Activated gamma-delta T cell (primary cell): Measurements from ENCODE around the gene ADCY5.

Experiments
- DNase-seq: peaks from one replicate; lab custom pipeline; 2025; lab: John Stamatoyannopoulos, UW

The ADCY5 gene

GRCh38 chr3:123342631-123343080 lies 106.2 kb downstream of the ADCY5 start:
- DNase-seq = no peak

GRCh38 chr3:123341871-123342630 lies 106.8 kb downstream of the ADCY5 start:
- no peak for DNase-seq

DNA sequence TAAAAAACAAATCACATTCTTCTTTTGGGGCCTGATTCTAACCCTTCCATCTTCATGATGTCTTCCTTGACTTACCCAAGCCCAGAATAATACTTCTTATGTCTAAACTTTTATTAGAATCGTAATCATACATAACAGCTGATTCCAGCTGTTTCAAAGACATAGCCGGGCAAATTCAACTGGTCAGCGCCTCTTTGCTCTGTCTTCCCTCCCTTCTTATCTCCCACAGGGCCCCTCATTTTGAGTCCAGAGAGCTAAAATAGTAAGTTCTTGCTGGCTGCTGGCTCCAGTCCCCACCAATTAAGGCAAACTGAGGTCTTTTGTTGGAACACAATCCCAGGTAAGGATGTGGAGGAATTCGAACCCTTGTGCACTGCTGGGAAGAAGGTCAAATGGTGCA lies 108.6 kb downstream of the ADCY5 start:
- DNase-seq = no peak

DNA sequence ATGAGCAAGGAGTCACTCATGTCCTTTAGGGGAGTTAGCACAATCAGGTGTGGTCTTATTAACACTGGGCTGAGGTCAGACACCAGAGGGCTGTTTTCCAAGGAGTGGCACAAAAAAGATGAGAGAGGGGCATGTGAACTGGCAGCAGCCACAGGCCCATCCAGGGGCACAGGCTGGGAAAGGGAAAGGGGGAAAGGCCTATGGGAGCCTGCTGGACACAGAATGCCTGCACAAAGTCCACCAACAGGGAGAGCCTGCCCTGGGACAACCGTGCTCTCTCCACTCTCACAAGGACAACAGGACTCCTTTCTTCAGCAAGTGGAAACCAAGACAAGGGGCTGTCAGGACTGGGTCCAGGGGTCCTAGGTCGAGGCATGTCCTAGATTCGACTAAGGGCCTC lies 109.6 kb downstream of the ADCY5 start:
- DNase-seq = no peak

DNA sequence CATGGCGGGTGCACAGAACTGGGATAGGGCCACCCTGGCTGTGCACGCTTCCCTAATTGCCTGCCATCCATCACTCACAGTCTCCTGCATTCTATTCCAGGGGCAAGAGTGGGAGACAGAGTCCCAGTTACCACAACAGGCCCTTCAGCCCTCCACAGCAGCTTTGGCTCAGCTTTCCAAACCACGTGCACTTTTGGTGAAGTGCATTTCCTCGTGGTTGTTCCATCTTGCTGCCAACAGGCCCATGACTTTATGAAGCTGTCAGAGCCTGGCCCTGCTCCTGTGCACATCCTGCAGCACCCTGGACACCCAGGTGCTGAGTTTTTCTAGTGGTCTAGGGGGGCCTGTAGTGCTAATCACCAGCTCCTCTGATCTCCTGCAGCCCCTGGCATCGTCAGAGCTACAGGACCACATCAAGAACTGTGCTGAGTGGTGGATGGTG lies 110.2 kb downstream of the ADCY5 start:
- DNase-seq = no peak

DNA sequence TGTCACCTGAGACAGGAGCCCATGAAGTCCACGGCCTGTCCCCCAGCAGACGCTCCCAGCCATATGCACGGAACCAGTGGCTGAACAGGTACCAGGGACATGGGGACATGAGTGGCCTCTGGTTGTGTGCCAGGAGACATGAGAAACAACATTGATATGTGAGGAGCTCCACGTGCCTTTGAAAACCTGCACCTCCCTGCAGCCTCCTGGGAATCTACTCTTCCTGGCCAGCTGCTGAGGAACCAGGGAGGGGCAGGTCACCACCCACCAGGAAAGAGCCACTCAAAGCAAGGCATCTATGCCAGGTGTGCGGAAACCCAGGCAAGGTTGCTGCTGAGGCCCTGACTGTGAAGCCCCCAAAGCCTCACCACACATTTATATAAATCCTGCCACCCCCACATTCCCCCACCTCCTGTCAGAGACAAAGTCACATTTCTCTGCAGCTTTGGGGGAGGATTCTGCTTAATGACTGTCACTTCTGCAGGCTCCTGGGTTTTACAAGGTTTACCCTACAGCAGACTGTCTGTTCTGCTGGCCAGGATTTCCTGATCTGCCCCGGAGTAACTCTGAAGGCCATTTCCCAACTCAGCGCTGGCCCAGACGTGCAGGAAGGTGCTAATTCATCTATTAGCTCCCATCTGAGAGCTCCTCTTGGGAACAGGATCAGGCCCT lies 110.8 kb downstream of the ADCY5 start:
- DNase-seq = no peak

- DNase-seq = no peak
These were observed 111.7 kb downstream of the ADCY5 start for GRCh38 chr3:123337226-123337625.

DNA sequence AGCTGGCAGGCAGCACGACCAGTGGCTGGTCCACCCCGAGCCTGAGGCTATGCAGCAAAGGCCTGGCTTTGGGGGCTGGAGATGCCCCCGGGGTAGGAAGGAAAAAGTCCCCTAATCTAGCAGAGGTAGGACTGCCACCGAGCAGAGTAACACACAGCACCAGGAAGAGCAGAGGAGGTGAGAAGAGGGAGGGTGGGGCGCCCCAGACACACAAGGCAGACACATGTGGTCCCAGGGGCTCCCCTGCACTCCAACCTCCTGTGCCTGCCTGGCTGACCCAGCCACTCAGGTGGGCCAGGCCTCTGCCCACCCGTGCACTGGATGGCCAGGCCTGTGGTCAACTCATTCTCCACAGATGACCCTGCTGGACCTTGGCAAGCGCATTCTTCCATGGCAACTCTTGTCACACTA lies 112.4 kb downstream of the ADCY5 start:
- no peak for DNase-seq

DNA sequence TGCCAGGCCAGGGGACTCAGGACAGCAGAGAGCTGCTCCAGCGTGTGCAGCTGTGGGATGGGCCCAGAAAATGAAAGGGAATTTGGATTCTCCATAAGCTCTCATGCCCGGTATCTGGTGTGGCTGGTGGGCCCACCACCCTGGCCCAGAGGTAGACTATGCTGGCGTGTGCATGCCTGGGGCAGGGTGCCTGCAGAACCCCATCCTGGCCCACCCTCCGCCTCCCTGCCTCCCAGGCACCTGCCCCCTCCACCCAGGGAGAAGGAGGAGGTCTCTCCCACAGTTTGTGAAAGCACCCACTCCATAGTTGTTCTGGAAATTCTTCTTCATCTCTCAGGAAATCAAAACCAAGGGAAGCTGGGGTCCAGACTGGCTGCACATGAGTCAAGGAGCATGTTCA lies 112.9 kb downstream of the ADCY5 start:
- no peak for DNase-seq

- DNase-seq = no peak
These were observed 113.8 kb downstream of the ADCY5 start for GRCh38 chr3:123335007-123335670.

- DNase-seq = no peak
These were observed 114.8 kb downstream of the ADCY5 start for GRCh38 chr3:123334056-123334455.

- DNase-seq = no peak
These were observed 115.5 kb downstream of the ADCY5 start for GRCh38 chr3:123333401-123333800.

DNA sequence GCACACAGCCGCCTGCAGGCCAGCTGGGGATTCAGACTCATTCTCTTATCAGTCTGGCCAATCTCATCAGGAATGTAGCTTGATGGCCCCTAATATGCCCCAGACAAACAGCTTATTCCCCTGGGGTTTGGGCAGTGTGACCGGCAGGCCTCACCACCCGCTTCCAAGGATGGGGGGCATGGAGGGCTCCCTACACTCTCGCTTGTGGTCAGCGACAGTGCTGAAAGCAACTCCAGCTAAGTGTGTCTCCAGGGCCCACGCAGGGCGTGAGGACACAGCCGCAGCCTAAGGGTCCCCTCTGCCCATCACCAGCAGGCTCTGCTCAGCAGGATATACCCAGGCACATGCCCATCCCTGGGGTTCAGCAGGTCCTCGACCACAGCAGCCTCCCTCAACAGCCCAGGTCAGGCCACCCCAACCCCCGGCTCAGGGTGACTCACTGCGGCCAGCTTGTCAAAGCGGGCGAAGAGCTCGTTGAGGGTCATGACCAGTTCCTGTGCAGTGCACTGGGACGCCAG lies 116.7 kb downstream of the ADCY5 start:
- no peak for DNase-seq

DNA sequence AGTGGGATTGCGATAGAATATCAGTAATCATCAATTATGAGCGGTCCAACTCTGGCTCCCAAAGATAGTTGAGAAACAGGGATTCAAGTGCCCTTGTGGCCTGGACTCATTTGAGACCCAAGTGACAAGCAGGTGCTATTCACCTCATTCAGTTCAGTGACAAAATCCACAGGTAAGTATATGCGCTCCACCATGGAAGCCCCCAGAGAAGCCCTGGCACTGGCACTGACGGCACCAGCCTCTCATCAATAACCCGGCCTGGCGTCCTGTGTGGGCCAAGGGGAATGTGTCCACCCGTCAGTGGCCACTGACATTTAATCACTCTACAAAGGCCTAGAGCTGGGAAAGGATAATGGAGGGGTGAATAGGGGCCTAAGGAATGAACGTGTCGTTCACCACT lies 117.2 kb downstream of the ADCY5 start:
- no peak for DNase-seq

GRCh38 chr3:123331006-123331405 lies 117.9 kb downstream of the ADCY5 start:
- DNase-seq = no peak

DNA sequence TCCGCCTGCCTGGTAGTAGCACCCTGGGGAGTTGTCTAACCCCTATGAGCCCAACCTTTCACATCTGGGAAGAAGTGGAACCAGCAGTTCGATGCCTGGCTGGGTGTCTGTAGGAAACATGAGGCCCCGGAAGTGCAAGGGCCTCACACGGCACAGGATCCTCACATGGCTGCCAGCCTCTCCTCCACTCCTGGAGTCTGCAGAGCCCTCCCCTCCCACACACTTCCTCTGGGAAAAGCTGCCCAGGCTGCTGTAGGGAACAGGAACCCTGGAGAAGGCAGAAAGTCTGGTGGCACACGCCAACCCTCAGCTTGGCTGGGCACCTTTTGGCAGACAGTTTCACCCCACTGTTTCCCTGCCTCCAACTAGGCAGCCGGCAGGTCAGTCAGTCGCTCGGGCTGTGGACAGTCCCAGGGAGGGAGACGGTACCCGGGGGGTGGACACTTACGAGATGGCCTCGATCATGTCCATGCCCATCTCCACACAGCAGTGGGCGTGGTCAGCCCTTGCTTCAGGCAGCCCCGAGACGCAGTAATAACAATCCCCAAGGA lies 118.4 kb downstream of the ADCY5 start:
- DNase-seq = no peak

DNA sequence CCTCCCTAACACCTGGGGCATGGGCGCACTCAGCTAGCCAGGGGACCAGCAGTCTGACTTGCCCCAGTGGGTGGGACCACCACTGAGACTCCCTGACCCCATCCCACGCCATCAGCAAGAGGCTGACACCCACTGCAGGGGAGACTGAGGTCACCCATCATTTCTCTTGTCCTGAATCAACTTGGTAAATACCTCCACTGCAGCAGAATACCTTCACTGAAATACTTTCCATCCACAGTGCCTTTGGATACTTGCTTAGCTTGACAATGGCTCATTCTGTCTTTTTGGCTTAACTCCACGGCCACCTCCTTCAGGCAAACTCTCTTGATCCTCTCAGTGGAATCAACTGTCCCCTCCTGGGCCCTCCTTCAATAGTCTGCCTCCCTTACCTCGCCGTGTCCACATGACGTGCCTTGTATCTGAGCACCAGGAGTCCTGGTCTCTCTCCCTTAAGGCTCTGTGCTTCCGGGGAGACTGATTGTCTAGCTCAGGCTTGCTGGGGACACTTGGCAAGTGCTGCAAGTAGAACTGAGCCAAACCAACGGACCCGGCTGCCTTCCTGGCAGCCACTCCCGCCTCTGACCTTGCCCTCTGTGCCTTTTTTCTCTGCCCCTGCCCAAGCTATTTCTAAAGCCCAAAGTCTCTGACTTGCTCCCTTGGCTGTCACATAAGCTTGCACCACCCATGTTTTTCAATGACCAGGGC lies 119.1 kb downstream of the ADCY5 start:
- no peak for DNase-seq

DNA sequence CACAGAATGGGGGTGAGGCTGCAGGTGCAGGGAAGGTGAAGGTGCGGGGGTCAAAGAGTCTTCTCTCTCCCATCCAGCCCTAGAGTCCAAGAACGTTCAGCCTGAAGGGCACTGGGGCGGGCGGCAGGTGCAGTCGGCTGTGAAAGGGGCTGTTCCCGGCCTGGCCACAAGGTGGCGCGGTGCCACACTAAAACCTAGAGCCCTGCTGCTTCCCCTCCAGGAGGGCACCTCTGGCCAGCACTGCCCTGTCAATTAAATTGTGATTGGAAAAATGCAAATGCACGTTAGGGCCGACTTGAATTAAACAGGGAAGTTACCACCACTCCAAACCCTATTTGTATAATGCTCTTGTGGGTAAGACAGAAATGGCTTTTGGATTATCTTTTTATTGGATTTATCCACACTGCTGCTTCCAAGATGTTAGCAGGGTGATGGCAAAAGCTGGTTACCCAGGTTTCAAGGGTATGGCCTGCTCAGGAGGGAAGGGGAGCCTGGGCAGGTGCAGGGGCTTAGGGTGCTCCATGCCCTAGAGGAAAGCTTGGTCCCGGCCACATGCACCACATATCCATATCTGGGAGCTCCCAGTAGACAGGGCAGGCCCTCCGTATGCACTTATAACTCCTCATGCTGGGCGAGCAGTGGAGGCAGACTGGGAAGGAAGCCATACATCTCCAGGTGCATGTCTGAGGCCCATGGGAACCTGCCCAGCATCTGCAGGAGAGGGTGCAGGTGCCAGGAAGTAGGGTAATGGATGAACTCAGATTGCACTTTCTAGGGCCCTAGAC lies 119.8 kb downstream of the ADCY5 start:
- DNase-seq = peak; percentile 43

DNA sequence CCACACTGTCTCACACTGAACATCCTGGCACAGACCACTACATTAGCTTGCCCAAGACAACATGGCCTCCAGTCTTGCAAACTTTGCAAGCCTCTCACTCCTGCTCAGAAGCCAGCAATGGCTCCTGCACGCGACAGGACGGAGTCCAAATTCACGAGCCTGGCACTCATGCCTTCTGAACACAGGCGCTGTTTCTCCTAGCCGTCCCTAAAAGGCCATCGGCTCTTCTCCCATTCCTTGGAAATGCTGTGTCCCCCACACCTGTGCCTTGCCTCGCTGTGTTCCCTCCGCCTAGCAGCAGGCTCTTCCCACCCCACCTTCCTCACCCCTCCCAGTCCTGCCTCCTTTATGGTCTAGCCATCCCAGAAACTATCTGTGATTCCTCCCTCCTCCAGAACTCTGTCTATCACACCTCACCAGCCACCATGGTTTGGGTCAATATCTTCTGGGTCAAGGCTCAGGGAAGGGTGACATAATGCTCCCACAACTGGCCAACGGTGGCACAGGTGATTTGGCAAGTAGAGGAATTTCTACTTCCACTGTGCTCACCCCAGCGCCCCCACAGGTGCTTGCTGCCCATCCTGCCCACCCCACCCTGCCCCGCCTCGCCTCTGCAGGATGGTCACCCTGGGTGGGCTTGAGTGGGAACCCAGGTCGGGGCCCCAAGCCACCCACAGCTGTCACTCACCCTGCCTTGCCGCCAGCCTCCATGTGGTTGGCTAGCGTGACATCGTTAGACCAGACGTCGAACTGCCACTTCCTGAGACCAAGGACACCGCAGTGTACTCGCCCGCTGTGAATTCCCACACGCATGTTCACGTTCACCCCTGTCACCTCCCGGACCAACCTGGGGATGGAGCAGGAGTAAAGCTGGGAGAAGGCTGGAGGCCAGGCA lies 120.7 kb downstream of the ADCY5 start:
- DNase-seq = no peak

GRCh38 chr3:123327480-123327879 lies 121.4 kb downstream of the ADCY5 start:
- no peak for DNase-seq
